Retina (tissue), 1 donor: ENCODE results near the gene TAC4.

Source experiments
- DNase-seq: peaks from one replicate; pipeline ENCODE4 v3.0.0-alpha.2; 2016

The TAC4 gene

DNA sequence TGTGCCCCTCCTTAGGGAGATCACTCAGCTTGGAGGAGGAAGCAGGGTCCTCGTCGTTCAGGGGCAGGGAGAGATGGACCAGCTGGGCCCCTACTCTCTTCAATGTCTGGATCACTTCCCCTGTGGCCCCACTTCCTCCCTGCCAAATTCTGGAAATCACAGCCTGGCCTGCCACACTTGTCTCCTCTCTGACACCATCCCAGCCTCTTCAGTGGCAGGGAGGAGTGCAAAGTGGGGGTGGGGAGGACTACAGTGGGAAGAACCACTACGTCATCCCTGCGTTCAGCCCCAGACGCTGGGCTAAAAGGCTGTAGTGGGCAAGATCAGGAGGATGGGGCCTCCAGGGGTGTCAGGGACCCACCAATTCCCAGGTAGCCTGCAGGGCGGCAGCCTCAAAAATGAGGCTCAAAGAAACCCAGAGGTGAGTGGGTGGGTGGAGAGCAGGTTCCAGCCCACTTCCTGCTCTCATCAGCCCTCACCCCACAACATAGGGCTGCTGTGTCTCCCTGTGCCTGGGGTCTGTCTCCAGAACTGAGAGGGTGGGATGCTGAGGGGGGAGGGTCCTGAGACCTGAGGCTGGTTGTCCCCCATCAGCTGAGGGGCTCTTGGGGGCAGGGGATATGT lies 25.0 kb upstream of the TAC4 start:
- DNase-seq, result no peak

DNA sequence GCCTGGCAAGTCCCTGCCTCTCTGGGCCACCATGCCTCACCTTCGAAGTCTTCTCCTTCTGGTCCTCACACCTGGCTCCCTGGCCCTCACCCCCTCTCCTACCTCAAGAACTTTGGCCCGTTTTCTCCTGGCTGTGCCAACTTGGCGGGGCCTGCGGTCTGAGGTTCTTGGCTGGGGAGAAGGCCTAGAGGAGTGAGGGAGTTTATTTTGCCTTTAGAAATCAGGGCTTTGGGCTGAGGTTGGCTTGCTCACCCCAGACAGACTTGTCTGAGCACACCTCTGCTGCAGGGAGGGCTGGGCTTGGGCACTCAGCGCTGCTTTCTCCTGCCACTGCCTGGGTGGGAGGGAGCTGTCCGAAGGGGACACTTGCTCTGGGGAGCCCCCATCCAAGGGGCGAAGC lies 23.3 kb upstream of the TAC4 start:
- no peak for DNase-seq

DNA sequence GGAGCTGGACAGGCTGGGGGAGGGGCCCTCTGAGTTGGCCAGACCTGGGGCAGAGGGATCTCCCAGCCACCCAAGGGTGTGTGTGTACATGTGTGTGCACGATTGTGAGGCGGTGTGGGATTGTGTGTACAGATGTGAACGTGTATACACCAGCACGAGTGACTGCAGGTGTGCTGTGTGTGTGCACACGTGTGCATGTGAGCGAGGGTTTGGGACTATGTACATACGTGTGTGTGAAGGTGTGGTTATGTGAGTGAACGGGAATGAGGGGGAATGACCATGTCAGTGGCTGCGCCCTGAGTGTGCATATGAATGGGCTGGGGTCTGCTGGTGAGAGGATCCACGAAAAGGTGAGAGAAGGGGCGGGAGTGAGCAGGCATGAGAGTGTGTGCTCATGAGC lies 22.4 kb upstream of the TAC4 start:
- no peak for DNase-seq

DNA sequence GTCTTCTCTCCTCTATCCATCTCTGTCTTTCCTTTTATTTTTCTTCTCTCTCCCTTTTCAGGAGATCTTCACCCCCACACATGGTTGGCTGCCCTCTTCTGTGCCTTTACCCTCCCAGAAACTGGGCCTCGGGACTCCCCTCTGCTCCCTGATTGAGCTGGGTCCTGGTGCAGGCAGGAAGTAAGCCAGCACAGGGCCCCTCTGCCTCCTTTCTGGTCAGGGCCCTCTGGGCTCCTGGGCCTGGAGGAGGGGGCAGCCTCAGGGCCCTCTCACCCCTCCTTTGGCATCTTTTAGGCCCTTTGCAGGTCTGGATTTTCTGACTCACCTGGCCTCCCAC lies 21.1 kb upstream of the TAC4 start:
- no peak for DNase-seq

DNA sequence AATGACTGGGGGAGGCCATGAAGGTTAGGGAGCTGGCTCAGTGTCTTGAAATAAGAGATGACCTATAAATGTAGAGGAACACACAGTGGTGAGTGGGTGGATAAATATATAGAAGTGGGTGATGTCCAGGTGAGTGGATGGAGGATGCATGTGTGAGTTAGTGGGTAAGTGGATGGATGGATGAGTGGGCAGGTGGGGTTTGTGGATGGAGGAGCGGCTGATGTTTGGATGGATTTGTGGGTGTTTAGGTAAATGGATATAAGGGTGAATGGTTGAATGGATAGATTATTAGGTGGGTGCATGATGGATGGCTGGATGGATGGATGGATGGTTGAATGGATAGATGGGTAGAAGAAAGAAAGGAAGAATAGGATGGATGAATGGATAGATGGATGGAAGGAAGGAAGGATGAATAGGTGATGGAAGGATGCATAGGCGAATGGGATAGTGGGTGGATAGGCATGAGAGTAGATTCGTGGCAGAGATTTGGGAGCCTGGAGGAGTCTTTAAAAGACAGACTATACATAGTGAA lies 19.1 kb upstream of the TAC4 start:
- no peak for DNase-seq

DNA sequence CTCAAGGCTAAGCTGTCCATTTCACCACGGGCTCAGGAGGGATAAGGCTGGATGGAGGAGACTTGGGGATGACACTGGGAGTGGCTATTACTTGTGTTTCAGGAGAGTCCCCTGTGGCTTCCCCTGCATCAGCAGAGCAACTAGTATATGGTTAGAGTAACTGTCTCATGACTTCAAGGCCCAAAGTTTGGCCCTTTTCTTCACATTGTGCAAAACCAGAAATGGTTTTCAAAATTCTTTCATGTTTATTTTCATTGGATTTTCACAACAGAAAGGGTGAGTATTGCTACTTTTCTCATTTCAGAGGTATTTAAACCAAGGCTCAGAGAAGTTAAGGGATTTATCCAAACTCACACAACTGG lies 18.1 kb upstream of the TAC4 start:
- no peak for DNase-seq

DNA sequence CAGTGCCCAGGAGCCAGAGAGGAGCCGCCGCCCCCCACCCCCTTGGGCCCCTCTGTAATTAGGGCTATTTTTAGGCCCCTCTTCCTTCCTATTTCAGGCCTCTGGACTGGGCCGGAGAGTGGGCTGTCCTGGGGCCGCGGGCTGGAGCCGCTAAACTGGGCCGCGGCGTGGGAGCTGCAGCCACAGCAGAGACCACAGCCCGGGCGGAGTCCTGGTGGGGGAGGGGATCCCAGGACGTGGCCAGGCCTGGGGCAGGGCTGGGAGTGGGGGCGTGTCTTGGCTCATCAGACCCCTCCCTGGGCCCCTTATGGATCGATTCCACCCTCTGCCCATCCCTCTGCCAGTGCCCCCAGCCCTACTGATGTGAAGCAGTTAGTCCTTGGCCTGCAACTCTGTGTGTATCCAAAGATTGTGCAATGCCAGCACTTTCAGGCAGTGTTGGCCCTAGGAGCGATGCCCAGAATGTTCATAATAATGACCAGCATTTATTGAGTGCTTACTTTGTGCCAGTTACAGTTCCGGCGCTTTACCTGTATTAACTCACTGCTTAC lies 15.0 kb upstream of the TAC4 start:
- DNase-seq, result no peak

DNA sequence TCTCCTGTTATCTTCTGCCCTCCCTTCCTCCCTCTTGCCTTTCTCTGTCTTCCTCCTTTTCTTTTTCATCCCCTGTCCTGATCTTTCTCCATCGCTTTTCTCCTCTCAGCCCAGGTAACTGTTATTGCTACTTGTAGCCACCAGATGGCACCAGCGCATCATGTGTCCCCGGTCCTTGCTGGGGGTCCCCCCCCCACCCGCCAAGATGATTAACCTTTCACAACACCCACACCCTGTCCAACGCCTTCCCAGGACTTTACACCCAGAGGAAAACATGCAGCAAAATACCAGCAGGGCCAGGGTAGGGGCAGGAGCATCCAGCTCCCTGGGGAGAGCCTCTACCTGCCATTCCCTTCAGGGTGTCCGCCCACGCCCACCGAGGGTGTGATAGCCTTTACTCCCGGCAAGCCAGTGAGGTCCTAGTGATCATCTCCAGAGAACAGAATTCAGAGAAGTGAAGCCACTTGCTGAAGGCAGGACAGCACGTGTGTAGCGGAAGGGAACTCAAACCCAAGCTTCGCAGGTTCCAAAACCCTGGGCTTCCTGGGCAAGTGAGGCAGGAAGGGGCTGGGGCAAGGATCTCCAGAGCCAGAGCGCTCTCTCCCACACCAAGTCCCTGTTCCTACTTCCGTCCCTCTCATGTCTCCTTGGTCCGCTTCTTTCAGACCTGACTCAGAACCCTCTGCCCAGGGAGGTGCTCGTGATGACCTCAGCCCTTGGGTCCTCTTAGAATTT lies 13.4 kb upstream of the TAC4 start:
- DNase-seq, result peak; percentile 65

DNA sequence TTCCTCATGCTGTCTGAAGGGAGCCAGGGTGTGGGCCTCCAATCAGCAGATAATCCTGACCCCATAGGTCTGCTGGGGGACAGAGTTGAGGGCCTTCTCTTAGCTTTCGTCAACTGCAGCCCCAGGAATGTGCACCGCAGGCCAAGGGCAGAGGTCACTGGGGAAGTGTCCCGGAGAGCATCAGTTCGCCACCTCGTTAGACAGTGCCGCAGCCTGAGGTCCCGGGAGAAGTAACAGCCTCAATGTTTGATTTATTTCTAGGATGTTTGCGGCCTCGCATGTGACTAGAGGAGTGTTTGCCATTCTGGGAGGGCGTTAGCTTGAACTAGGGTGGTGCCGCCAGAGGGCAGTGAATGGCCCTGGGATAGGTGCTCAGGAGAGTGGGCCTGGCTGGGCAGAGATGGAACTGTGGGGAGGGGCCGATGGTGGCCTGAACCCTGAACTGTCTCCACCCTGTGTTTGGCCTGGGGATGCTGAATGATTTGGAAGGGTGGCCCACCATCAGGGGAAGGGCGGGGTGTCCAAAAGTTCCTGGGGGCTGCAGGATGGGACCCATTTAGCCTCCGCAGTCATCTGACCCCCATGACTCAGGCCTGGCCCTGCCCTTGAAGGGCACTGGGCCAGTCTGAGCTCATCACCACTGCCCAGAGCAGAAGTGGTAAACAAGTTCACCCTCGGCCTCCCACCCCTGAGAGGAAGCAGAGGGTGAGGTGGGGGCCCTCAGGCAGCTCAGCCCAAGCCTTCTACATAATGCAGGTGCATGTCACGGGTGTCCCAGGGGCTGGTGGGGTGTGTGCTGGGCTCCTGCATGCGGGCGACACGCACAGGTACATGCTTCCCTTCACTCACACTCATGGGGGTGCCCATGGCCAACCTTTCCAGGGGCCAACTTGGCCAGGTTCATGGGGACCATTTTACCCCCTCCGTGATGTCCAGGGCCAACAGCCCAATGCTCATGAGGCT lies 12.4 kb upstream of the TAC4 start:
- DNase-seq, result no peak

DNA sequence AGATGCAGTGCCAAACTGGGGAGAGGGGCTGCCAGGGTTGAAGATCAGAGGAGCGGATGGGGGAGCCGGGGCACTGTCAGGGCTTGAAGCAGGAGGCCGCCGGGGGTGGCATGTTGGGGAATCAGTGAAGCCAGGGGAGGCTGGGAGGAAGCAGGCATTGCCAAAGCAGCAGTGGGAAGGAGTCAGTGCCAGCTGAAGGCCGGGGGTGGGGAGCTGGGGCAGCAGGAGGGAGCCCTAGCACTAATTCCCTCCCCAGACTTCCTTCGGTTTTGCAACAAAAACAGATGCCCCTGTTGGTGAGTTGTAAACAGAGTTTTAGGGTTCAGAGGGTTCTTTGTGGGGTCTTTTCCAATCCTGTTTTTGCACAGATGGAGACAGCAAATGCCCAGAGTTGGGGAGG lies 10.9 kb upstream of the TAC4 start:
- no peak for DNase-seq

DNA sequence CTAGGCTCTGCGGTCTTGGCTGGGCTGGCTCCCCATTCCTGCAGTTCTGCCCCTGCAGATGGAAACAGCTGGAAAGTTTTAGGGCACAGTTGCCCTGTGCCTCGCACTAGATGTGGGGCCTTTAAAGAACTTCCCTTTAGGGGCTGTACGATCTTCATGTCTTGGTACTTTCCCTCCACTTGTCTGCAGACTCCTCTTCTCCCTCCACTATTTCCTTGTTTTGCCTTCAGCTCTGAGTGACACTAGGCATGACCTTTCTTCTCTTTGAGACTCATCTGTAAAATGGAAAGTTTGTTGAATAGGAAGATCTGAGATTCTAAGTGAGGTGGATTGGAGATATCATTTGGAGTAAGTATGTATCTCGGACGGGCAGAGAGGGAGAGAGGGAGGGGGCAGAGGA lies 6.3 kb upstream of the TAC4 start:
- no peak for DNase-seq

DNA sequence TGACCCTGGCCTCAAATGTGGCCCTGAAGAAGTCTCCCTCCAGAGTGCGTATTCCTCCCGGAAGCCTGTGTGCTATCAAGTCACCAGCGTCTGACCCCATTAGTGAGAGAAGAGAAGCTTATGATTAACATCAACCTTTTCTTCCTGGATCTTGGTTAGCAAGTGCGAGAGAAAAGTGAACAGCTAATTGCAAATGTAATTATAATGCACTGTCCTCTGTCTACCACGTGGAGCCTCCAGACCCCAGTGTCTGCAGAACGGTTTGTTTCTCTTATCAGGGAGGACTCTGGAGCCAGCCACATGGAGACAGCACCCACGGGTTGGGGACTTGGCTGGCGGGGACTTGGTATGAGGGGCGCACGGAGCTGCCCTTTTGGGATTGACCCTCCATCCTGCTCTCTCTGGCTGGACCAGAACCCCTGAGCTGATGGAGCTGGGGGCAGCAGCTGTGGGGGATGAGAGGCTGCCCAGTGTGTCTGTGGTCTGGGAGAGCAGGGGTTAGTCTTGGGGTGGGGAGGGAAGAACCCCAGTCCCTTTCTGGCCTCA lies 5.7 kb upstream of the TAC4 start:
- no peak for DNase-seq

DNA sequence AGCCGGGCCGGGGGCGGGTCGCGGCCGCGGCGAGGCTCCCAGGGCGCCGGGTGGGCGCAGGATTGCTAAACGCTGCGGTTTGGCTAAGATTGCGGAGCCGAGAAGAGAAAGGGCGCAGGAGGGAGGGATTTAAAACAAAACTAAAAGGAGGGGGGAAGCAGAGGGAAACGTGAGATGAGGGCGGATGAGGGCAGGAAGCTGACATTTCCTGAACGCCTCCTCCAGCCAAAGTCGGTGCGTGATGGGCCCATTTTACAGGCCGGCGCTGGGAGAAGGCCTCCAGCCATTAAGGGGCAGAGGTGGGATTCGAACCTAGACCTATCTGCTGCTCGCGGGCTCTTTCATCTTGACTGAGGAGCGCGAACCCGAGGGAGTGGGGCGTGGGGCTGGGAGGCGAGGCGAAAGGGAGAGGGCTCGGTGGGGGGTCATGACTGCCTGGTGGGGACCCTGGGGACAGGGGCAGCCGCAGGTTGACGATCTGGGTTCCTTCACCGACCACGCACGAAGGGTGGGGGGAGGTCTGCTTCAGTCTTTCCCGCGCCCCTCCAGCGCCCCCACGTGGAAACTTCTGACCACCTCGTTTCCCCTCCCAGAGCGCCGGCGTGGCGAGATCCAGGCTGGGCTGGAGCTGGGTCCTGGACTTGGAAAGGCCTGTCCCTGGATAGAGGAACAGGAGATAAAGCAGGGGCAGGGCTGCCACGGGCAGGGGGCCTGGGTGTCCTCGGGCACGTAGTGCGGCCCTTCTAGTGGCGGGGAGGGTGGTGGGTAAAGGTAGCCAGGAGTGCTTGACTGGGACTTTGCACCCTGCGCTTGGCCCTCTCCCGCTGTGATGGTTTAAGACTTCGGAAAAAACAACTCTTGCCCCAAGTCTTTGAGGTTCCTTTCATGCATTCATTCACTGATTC lies 3.8 kb upstream of the TAC4 start:
- DNase-seq, result peak; percentile 75

DNA sequence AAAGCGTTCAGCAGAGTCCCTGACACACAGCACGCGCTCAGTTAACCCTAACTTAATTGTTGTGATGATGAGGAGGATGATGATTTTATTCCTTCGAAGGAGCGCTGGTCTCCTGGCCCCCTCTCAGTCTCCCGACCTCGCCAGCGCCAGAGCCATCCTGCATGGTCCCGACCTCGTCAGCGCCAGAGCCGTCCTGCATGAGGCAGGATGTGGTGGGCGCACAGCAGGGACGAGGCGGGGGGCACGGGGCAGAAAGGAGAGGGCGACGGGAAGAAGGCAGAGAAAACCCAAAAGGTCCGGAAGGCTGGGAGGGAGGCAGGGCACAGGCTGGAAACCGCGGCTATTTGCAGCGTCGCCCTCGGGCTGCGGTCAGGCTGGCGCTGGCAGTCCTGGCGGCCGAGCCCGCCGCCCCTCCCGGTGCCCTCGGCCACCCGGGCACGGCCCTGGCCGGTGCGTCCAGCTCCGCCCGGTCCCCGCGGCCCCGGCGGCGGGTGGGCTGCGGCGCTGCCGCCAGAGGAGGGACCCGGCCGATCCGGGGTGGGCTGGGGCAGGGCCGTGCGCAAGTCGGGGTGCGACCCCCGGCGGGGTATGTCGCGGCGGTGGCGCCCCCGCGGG lies 3.0 kb upstream of the TAC4 start:
- DNase-seq, result peak; percentile 50

DNA sequence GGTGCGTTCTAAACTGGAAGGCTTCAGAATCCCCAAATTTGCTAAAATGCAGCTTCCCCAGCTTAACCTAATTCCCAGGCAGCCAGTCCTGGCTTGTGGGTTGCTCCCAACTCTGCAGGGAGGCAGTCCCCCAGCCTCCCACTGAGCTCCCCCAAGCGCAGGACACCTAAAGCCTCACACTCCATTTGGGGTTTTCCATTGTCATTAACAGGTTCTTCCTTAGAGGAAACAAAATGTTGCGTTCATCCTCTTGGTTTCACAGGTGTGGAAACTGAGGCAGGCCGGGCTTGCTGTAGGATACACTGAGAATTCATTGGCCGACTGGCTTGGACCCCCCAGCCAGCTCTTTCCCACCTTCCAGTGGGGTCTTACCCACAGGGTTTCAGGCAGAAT lies 2.3 kb upstream of the TAC4 start:
- no peak for DNase-seq

DNA sequence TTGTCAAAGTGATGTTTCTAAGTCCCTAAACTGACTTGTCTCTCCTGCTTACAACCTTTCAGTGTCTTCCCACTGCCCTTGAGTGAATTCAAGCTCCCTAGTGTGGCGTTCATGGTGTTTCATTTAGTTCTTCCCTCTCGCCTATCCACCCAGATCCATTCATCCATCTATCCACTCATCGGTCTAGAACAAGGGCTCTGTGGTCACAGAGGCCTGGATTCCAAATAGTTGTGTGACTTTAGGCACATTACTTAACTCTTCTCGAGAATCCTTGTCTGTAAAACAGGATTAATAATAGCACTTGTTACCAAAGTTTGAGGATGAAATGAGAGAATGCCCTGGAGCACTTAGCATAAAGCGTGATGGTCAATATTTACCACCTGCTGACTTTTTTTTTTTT lies 870 bp upstream of the TAC4 start:
- no peak for DNase-seq

DNA sequence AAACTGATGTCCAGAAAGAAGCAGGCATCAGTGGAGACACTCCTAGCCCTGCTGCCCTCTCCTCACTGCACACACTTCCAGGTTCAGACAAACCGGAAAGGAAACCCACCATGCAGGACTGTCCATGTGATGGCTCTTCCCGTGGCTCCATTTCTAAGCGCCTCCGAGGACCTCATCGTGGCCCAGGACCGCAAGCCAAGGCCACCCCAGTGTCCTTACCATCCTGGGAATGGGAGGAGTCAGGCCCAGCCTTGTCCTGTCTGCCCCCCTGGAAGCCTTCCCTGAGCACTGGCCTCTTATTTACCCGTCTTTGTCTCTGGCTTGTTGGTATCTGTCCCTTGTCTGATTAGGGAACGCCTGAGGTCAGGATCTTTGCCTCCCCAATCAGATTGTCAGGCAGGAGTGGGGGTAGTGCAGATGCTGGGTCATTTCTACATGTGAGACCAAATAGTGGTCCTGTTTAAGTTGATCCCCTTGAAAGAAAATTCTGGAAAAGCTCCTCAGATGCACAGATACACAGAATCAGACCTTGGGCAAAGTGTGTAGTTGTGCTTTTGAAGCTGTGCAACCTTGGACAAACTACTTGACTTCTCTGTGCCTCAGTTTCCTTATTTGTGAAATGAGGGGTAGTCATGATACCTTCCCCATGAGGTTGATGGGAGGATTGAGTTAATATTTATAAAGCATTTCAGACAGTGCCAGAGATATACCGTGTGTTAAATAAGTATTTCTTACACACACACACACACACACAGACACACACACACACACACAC lies 744 bp downstream of the TAC4 start:
- no peak for DNase-seq

DNA sequence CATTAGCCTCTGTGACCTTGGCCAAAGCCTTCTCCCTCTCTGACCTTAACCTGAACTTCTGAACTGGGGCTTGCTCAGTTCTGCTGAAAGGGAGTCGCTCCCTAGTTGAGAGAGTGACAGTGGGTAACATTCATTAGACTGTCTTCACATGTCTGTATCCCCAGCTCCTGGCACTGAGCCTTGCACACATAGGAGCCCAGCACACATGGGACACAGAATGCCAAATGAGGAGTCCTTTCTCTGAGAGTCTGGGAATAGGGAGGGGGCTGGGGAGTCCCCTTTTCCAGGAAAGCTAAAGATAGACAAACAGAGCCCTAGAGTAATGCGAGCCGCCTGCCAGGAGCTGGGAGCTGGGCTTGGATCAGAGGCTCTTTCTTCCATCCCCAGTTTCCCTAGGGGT lies 2.5 kb downstream of the TAC4 start:
- no peak for DNase-seq

DNA sequence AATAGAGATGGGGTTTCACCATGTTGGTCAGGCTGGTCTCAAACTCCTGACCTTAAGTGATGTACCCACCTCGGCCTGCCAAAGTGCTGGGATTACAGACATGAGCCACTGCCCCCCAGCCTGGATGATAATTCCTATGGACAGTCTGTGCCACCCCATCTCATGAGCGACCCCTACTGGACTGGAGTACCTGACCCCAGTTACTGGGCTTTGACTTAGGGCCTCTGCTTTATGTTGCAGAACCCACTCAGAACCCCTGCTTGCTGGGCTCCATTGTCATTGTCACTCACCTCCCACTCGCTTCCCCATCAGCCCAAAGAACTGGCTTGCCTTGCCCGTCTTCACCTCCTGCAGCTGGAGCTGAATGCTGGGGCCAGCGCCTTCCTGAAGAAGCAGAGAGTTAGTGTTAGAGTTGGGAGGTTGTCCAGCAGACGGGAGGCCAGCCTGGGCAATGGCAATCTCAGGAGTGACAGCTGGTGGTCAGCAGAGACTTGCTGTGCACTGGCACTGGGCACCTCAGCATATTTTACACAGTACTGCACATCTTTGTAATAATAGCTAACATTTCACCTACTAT lies 4.0 kb downstream of the TAC4 start:
- DNase-seq, result no peak

DNA sequence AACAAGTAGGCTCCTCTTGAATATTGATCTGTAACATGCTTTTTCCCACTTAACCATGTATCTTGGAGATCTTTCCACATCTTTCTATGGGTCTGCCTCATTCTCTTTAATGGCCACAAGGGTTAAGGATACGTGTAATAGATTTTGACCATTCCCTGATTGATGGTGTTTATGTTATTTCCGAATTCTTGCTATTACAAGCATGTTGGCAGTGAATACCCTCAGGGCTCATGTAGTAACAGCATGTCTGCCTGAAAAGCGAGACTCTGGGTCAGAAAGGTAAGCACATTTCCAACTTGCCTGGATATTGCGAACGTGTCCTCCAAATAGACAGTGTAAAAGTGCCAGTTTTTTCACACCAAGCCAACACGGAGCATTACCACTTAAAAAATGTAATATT lies 5.0 kb downstream of the TAC4 start:
- DNase-seq, result no peak
